GM12875 (cell line): ENCODE data around the gene FYB1.

Source experiments
- H3K4me3 ChIP-seq: one replicate; pipeline ENCODE4 v1.5.1; 2011; ENCODE audit warnings: low read depth, low read length, control low read depth
- TF ChIP-seq, protein P1 (sequence below): IDR thresholded peaks from 2 replicates; pipeline ENCODE4 v1.5.1; 2011; ENCODE audit warnings: low read depth, mild to moderate bottlenecking, control low read depth, inconsistent platforms, low read length, moderate library complexity, borderline replicate concordance; ENCODE audit not compliant: insufficient read depth

The FYB1 gene

DNA sequence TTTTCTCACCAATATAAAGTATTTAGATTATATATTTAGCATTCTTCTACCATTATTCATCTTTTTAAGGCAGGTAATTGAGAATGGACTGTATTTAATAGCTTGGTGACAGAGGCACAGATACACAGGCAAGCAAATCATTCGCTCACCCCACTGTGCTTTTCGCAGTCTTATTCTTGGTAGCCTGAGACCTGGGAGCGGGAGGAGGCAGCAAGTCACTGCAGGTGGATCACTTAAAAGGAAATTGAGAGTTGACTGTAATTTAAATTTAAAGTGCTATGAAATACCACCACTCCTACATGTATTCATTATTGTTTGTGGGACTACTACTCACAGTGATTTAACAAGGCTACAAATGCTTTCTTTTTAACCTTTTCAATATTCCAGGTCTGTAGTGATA lies 154.9 kb downstream of the FYB1 start:
- TF ChIP-seq, protein P1, sequence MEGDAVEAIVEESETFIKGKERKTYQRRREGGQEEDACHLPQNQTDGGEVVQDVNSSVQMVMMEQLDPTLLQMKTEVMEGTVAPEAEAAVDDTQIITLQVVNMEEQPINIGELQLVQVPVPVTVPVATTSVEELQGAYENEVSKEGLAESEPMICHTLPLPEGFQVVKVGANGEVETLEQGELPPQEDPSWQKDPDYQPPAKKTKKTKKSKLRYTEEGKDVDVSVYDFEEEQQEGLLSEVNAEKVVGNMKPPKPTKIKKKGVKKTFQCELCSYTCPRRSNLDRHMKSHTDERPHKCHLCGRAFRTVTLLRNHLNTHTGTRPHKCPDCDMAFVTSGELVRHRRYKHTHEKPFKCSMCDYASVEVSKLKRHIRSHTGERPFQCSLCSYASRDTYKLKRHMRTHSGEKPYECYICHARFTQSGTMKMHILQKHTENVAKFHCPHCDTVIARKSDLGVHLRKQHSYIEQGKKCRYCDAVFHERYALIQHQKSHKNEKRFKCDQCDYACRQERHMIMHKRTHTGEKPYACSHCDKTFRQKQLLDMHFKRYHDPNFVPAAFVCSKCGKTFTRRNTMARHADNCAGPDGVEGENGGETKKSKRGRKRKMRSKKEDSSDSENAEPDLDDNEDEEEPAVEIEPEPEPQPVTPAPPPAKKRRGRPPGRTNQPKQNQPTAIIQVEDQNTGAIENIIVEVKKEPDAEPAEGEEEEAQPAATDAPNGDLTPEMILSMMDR: no peak
- no peak overlapping the region for H3K4me3 ChIP-seq

GRCh38 chr5:39063037-39063436 lies 156.3 kb downstream of the FYB1 start:
- H3K4me3 ChIP-seq: no peak overlapping the region
- TF ChIP-seq, protein P1: no peak

- TF ChIP-seq, protein P1: no peak
- H3K4me3 ChIP-seq: no peak overlapping the region
Measured at GRCh38 chr5:39062530-39062929, 156.8 kb downstream of the FYB1 start.

GRCh38 chr5:39062104-39062503 lies 157.3 kb downstream of the FYB1 start:
- H3K4me3 ChIP-seq: no peak overlapping the region
- TF ChIP-seq, protein P1: no peak

GRCh38 chr5:39059064-39059463 lies 160.3 kb downstream of the FYB1 start:
- H3K4me3 ChIP-seq: no peak overlapping the region
- TF ChIP-seq, protein P1: no peak

- peak overlapping the region; percentile 13 for H3K4me3 ChIP-seq
- TF ChIP-seq, protein P1: no peak
Measured at GRCh38 chr5:39058178-39058921, 161.0 kb downstream of the FYB1 start.

- TF ChIP-seq, protein P1: no peak
- peak overlapping the region; percentile 13 for H3K4me3 ChIP-seq
Measured at GRCh38 chr5:39057734-39058133, 161.6 kb downstream of the FYB1 start.
